ENCODE measurements around the gene LAMA3.

LAMA3 gene

DNA sequence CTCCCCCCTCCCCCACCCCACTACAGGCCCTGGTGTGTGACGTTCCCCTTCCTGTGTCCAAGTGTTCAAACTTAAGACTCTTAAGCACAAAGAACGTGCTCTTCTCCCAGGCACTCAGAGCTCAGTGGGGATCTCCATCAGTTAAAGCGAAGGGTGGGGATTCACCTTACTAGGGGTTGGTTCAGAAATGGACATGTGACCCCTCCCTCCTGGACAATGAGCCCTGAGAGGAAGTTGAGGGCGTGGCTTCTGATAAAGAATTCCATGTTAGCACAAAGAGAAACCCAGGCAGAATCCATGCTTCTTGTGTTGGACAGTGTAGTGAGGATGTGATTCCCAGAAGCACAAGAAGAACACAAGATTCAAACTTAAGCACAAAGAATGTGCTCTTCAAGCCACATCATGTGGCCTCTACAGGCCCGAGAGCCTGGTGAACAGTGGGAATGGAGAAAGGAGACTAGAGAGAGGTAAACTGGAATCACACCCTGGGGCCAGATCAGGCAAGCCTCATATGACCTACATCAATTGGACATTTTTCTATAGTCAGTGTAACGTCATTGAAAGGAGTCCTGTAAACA, 247.2 kb downstream of the LAMA3 start:
- Histone ChIP-seq H3K4me1 (ENCODE audit: low read depth, poor library complexity, severe bottlenecking) (no peaks in the 10 kb centered on the region), H3K27me3 (ENCODE audit: insufficient read depth, low read depth) (peaks cover 8% of the 10 kb centered on the region; the same call in 1 of the 2 replicates), H3K4me2 (no peak overlapping the region), H3K36me3 (ENCODE audit: insufficient read depth) (no peaks in the 10 kb centered on the region), H3K4me3 (IDR thresholded peaks at IDR 0.05; ENCODE audit: insufficient read depth, low read depth, low read length) (no peak overlapping the region), H2AFZ (ENCODE audit: low read depth) (no peak overlapping the region), H3K79me2 (ENCODE audit: insufficient read depth, low read depth) (no peaks in the 10 kb centered on the region), H4K20me1 (ENCODE audit: insufficient read depth) (no peaks in the 10 kb centered on the region), H3K9ac (no peak overlapping the region), H3K27ac (no peak overlapping the region)
- TF ChIP-seq, protein P1, sequence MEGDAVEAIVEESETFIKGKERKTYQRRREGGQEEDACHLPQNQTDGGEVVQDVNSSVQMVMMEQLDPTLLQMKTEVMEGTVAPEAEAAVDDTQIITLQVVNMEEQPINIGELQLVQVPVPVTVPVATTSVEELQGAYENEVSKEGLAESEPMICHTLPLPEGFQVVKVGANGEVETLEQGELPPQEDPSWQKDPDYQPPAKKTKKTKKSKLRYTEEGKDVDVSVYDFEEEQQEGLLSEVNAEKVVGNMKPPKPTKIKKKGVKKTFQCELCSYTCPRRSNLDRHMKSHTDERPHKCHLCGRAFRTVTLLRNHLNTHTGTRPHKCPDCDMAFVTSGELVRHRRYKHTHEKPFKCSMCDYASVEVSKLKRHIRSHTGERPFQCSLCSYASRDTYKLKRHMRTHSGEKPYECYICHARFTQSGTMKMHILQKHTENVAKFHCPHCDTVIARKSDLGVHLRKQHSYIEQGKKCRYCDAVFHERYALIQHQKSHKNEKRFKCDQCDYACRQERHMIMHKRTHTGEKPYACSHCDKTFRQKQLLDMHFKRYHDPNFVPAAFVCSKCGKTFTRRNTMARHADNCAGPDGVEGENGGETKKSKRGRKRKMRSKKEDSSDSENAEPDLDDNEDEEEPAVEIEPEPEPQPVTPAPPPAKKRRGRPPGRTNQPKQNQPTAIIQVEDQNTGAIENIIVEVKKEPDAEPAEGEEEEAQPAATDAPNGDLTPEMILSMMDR (conservative IDR thresholded peaks at IDR 0.05; ENCODE audit: low read depth, low read length): no peak

DNA sequence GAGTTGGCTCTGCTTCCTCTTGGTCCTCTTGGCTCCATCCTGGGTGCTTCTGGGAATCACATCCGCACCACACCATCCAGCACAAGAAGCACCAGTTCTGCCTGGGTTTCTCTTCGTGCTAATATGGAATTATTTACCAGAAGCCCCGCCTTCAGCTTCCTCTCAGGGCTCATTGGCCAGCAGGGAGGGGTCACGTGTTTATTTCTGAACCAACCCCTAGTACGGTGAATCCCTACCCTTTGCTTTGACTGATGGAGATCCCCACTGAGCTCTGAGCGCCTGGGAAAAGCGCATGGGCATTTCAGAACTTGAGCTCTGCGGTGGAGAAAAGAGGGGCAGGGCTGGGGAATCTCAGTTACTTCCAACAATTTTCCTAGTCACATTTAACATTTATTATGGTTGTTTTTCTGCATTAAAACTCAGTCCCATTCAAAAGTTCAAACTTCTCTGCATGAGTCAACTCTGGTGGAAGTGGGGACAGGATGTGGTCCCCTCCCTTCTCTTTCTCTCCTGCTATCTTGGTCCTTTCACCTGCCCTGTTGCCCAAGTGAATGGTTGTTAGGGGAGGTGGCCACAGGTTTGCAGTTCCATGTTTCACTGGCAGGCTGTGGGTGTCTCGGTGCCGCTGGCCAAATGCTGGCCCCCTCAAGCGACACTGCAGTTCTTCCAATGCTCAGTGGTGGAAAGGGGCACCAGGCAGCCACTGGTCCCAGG, 248.9 kb downstream of the LAMA3 start:
- Histone ChIP-seq H2AFZ (ENCODE audit: low read depth) (no peak overlapping the region), H4K20me1 (ENCODE audit: insufficient read depth) (no peaks in the 10 kb centered on the region), H3K79me2 (ENCODE audit: insufficient read depth, low read depth) (no peaks in the 10 kb centered on the region), H3K27me3 (ENCODE audit: insufficient read depth, low read depth) (peaks cover 18% of the 10 kb centered on the region; the same call in 1 of the 2 replicates), H3K36me3 (ENCODE audit: insufficient read depth) (no peaks in the 10 kb centered on the region), H3K4me2 (no peak overlapping the region), H3K27ac (no peak overlapping the region), H3K4me1 (ENCODE audit: low read depth, poor library complexity, severe bottlenecking) (peaks cover 7% of the 10 kb centered on the region), H3K9ac (no peak overlapping the region), H3K4me3 (IDR thresholded peaks at IDR 0.05; ENCODE audit: insufficient read depth, low read depth, low read length) (no peak overlapping the region)
- TF ChIP-seq, protein P1 (conservative IDR thresholded peaks at IDR 0.05; ENCODE audit: low read depth, low read length): no peak

DNA sequence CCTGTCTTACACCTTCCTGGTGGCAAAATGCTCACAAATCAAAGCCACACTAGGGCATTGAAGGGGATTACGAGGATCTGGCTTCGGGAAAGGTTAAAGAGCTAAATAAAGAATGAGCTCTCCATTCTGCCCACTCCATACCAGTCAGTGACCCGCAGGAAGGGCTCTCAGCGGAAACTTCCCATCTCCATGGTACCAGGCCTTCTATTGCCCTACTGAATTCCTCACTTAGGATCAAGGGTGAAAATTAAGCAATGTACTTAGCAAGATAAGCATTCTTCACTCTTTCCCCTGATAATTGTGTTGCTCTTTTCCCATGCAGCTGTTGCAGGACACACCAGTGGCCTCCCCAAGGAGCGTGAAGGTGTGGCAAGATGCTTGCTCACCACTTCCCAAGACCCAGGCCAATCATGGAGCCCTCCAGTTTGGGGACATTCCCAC, 249.7 kb downstream of the LAMA3 start:
- peaks cover 24% of the 10 kb centered on the region; the same call in 1 of the 2 replicates for H3K27me3 ChIP-seq (ENCODE audit: insufficient read depth, low read depth)
- H3K4me3 ChIP-seq (IDR thresholded peaks at IDR 0.05; ENCODE audit: insufficient read depth, low read depth, low read length): no peak overlapping the region
- H4K20me1 ChIP-seq (ENCODE audit: insufficient read depth): no peaks in the 10 kb centered on the region
- H2AFZ ChIP-seq (ENCODE audit: low read depth): no peak overlapping the region
- no peak overlapping the region for H3K4me2 ChIP-seq
- no peak overlapping the region for H3K27ac ChIP-seq
- no peaks in the 10 kb centered on the region for H3K36me3 ChIP-seq (ENCODE audit: insufficient read depth)
- TF ChIP-seq, protein P1 (conservative IDR thresholded peaks at IDR 0.05; ENCODE audit: low read depth, low read length): no peak
- H3K79me2 ChIP-seq (ENCODE audit: insufficient read depth, low read depth): no peaks in the 10 kb centered on the region
- H3K4me1 ChIP-seq (ENCODE audit: low read depth, poor library complexity, severe bottlenecking): peaks cover 14% of the 10 kb centered on the region
- H3K9ac ChIP-seq: no peak overlapping the region

DNA sequence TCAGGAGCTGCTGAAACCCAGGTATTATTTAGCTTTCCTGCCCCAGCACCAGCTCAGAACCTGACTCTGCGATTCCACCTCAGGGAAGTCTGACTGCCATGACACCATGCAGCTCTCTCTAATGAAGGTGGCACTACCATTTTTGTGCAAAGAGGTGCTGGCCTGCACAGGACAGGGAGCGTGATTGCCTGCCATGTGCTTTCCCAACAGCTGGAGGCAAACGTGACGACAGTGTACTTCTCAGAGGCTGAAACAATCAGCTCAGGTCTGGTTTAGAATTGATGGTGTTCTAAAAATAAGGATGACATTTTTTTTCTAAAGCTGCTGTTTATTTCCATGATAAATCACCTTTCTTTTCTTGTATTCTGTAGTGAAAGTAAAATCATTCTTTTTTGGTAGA, 250.1 kb downstream of the LAMA3 start:
- no peak overlapping the region for H3K4me2 ChIP-seq
- TF ChIP-seq, protein P1 (conservative IDR thresholded peaks at IDR 0.05; ENCODE audit: low read depth, low read length): no peak
- H3K4me3 ChIP-seq (IDR thresholded peaks at IDR 0.05; ENCODE audit: insufficient read depth, low read depth, low read length): no peak overlapping the region
- no peaks in the 10 kb centered on the region for H3K79me2 ChIP-seq (ENCODE audit: insufficient read depth, low read depth)
- peaks cover 14% of the 10 kb centered on the region for H3K4me1 ChIP-seq (ENCODE audit: low read depth, poor library complexity, severe bottlenecking)
- no peak overlapping the region for H2AFZ ChIP-seq (ENCODE audit: low read depth)
- no peaks in the 10 kb centered on the region for H3K36me3 ChIP-seq (ENCODE audit: insufficient read depth)
- H4K20me1 ChIP-seq (ENCODE audit: insufficient read depth): no peaks in the 10 kb centered on the region
- peaks cover 28% of the 10 kb centered on the region; the same call in 1 of the 2 replicates for H3K27me3 ChIP-seq (ENCODE audit: insufficient read depth, low read depth)
- no peak overlapping the region for H3K27ac ChIP-seq
- no peak overlapping the region for H3K9ac ChIP-seq

Data from KMS-11 (cell line).